Thoracic aorta (tissue), 2 donors: Measurements from ENCODE around the gene ECI2. TPM values are rescaled to one million over a fixed set of nuclear protein-coding genes. Genes with fewer than 3 reads are reported as not detected.

Experiments
- ATAC-seq: fragments of 150-250 bp; one replicate; pipeline ENCODE4 v1.8.0; 2017; ENCODE audit warnings: low read depth; ENCODE audit not compliant: insufficient number of reproducible peaks, low FRiP score
- DNase-seq: peaks from one replicate; pipeline ENCODE4 v3.0.0-alpha.2; 2020; ENCODE audit warnings: low spot score
- H3K27ac ChIP-seq, 2 donors: fragments of 200-600 bp; sonication (generic); 1 replicate in 1 of 2; 2 replicates in 1 of 2; pipeline ENCODE4 v1.5.1; 2016; ENCODE audit warnings: mild to moderate bottlenecking in 2 of 2, moderate library complexity in 2 of 2
- H3K27me3 ChIP-seq: fragments of 200-600 bp; sonication (generic); replicated peaks from 2 replicates; pipeline ENCODE4 v1.6.0; 2016; ENCODE audit warnings: mild to moderate bottlenecking; ENCODE audit not compliant: insufficient read depth
- H3K36me3 ChIP-seq: fragments of 200-600 bp; sonication (generic); one replicate; pipeline ENCODE4 v1.5.1; 2016
- H3K4me1 ChIP-seq, 2 donors: fragments of 200-600 bp; sonication (generic); 1 replicate in 1 of 2; 2 replicates in 1 of 2; pipeline versions ENCODE4 v1.5.1 to v1.6.0; 2016; ENCODE audit warnings: low read depth in 2 of 2, mild to moderate bottlenecking in 1 of 2; ENCODE audit not compliant: control insufficient read depth in 1 of 2
- H3K4me3 ChIP-seq: fragments of 200-600 bp; sonication (generic); 2 replicates; pipeline ENCODE4 v1.5.1; 2016; ENCODE audit warnings: mild to moderate bottlenecking
- H3K9me3 ChIP-seq: fragments of 200-600 bp; sonication (generic); 2 replicates; pipeline ENCODE4 v1.5.1; 2016
- CTCF ChIP-seq: fragments of 200-600 bp; sonication (generic); IDR thresholded peaks from one replicate; pipeline ENCODE4 v1.5.1; 2019; ENCODE audit warnings: antibody characterized with exemption
- total RNA-seq, 2 donors: library from RNA; depleted of rRNA; stranded (reverse); fragments of >200 nt; gene quantifications; one replicate each; pipeline versions ENCODE4 v1.1.0 to v1.2.3, GENCODE V29; 2016

The ECI2 gene
- total RNA-seq, 2 donors from 2014 or later = 28.9 to 31.0 TPM

- no peak for ATAC-seq
- no peaks in the 10 kb centered on the region for H3K27me3 ChIP-seq
- no peak for DNase-seq
Measured at GRCh38 chr6:4125933-4126864, 9.2 kb downstream of the ECI2 start.

GRCh38 chr6:4125500-4125899 is 9.9 kb downstream of the ECI2 start:
- ATAC-seq (no peak), DNase-seq (no peak)
- H3K36me3 ChIP-seq = peaks cover 56% of the 10 kb centered on the region
- H3K27ac ChIP-seq = no peak overlapping the region
- no peak for TF ChIP-seq CTCF
- H3K27me3 ChIP-seq = no peaks in the 10 kb centered on the region
- no peak overlapping the region for H3K4me3 ChIP-seq
- peaks cover 0 to 10% of the 10 kb centered on the region in 2 donors for H3K4me1 ChIP-seq
- H3K9me3 ChIP-seq = no peaks in the 10 kb centered on the region

More at GRCh38 chr6:4125933-4126864, 9.2 kb downstream of the ECI2 start:
- no peaks in the 10 kb centered on the region for H3K9me3 ChIP-seq
- peaks cover 0 to 10% of the 10 kb centered on the region in 2 donors for H3K4me1 ChIP-seq
- peak overlapping the region in 1 of 2 donors; percentile 38 for H3K27ac ChIP-seq
- peak; percentile 29 for TF ChIP-seq CTCF
- H3K4me3 ChIP-seq = no peak overlapping the region
- H3K36me3 ChIP-seq = peaks cover 50% of the 10 kb centered on the region

- H3K9me3 ChIP-seq = no peaks in the 10 kb centered on the region
- peaks cover 53% of the 10 kb centered on the region for H3K36me3 ChIP-seq
- TF ChIP-seq CTCF = no peak
- no peak overlapping the region for H3K4me3 ChIP-seq
- H3K27ac ChIP-seq = no peak overlapping the region
- peaks cover 0 to 10% of the 10 kb centered on the region in 2 donors for H3K4me1 ChIP-seq
- no peaks in the 10 kb centered on the region for H3K27me3 ChIP-seq
- DNase-seq (no peak), ATAC-seq (no peak)
Measured at GRCh38 chr6:4124351-4124750, 11.0 kb downstream of the ECI2 start.

- Histone ChIP-seq H3K4me3 (no peak overlapping the region), H3K27ac (no peak overlapping the region), H3K36me3 (peaks cover 47% of the 10 kb centered on the region), H3K4me1 (no peaks in the 10 kb centered on the region), H3K27me3 (no peaks in the 10 kb centered on the region), H3K9me3 (peaks cover 6% of the 10 kb centered on the region)
- no peak for TF ChIP-seq CTCF
- ATAC-seq (no peak), DNase-seq (no peak)
Measured at GRCh38 chr6:4115741-4116140, 19.6 kb downstream of the ECI2 start.

GRCh38 chr6:4114123-4114522 is 21.3 kb downstream of the ECI2 start:
- Histone ChIP-seq H3K9me3 (peaks cover 6% of the 10 kb centered on the region), H3K27me3 (no peaks in the 10 kb centered on the region), H3K36me3 (peaks cover 37% of the 10 kb centered on the region), H3K4me1 (peaks cover 4 to 12% of the 10 kb centered on the region in 2 donors), H3K27ac (no peak overlapping the region), H3K4me3 (no peak overlapping the region)
- DNase-seq = no peak
- ATAC-seq = no peak
- TF ChIP-seq CTCF = no peak
